Astrocyte of the cerebellum (primary cell): ENCODE measurements around the gene CDH16.
"Not testable (repeated sequence)": the region's sequence is repeated elsewhere in the genome, so short reads cannot be mapped to it uniquely, and the experiment has no call there.

Source experiments
- DNase-seq: peaks from one replicate; pipeline ENCODE4 v3.0.0-alpha.2; 2011; ENCODE audit warnings: low read depth
- H3K4me3 ChIP-seq: 2 replicates; pipeline ENCODE4 v1.5.1; 2011; ENCODE audit warnings: mild to moderate bottlenecking, low read depth, low read length, moderate library complexity
- in situ Hi-C: cut with HindIII; loops from 2 replicates; pipeline ENCODE4 v1.10.0; 2017; ENCODE audit warnings: low sequenced_read_pairs
- TF ChIP-seq, protein P1 (sequence below): IDR thresholded peaks from 2 replicates; pipeline ENCODE4 v1.5.1; 2012; ENCODE audit warnings: low read length, low read depth, moderate library complexity, mild to moderate bottlenecking; ENCODE audit errors: missing control alignments

Gene CDH16

DNA sequence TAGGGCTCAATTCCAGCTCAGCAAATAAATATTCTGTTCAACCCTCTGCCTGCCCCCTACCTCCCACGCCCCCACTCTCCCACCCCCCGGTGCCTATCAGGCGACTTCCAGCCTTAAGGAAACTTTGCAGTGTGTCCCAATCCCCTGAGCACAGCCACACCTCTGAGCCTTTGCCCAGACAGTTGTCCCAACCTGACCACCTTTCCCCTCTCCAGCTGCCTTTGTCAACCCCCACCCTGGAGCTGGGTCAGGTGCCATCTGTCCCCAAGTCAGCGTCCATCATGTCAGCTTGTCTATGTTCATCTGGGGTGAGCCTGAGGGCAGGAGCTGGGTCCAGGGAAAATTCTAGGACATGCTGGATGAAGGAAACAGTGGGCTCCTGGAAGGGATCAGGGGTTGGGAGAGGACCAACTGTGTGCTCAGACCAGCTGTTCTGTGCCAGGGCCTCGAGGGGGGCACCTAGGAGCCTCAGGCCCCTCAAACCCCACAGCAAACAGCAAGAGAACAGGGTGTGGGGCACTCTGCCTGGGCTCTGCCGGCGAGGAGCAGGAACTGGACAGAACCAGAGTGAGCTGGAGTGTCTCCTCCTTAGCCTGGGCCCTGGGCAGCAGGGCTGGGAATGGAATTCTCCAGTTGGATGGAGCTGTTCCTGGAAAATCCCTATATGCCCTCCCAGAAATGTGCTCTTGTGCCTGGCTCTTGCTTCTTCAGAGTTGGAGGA is 17.8 kb downstream of the CDH16 start:
- TF ChIP-seq, protein P1, sequence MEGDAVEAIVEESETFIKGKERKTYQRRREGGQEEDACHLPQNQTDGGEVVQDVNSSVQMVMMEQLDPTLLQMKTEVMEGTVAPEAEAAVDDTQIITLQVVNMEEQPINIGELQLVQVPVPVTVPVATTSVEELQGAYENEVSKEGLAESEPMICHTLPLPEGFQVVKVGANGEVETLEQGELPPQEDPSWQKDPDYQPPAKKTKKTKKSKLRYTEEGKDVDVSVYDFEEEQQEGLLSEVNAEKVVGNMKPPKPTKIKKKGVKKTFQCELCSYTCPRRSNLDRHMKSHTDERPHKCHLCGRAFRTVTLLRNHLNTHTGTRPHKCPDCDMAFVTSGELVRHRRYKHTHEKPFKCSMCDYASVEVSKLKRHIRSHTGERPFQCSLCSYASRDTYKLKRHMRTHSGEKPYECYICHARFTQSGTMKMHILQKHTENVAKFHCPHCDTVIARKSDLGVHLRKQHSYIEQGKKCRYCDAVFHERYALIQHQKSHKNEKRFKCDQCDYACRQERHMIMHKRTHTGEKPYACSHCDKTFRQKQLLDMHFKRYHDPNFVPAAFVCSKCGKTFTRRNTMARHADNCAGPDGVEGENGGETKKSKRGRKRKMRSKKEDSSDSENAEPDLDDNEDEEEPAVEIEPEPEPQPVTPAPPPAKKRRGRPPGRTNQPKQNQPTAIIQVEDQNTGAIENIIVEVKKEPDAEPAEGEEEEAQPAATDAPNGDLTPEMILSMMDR, result no peak
- in situ Hi-C loops, result no loop called here
- no peak overlapping the region for H3K4me3 ChIP-seq
- DNase-seq, result no peak

DNA sequence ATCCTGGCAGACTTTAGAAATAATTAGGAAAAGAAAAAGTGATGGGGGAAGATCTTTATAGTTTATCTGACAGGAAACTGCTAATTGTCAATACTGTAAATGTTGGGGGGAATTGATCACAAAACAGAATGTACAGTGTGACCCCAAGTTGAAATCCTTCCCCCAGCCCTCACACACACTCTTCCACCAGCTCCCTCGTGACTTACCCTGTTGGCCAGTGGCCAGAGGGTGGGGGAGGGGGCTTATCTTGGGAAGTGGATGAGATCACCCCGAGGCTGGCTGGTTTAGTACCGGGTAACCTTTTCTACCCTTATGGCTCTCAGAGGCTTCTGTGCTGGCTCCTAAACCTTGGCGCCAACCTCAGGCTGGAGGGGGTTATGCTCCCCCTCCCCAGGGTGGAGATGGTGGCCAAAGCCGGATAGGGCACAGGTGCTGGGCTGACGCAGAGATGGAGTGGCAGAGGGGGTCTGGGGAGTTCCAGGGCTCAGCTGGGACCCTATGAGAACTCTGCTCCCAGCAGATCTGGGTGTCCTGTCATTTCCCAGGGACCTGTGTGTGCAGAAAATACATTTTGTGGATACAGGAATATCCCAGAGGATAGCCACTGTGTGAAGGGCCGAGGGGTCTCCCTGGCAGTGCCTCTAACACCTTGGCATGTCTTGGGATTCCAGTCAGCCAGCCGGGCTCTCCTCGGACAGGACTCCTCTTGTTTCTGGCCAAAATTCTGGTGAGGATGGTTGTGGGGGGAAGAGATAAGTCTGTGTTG is 18.6 kb downstream of the CDH16 start:
- in situ Hi-C loops, result no loop called here
- TF ChIP-seq, protein P1, result no peak
- H3K4me3 ChIP-seq, result no peak overlapping the region
- no peak for DNase-seq

DNA sequence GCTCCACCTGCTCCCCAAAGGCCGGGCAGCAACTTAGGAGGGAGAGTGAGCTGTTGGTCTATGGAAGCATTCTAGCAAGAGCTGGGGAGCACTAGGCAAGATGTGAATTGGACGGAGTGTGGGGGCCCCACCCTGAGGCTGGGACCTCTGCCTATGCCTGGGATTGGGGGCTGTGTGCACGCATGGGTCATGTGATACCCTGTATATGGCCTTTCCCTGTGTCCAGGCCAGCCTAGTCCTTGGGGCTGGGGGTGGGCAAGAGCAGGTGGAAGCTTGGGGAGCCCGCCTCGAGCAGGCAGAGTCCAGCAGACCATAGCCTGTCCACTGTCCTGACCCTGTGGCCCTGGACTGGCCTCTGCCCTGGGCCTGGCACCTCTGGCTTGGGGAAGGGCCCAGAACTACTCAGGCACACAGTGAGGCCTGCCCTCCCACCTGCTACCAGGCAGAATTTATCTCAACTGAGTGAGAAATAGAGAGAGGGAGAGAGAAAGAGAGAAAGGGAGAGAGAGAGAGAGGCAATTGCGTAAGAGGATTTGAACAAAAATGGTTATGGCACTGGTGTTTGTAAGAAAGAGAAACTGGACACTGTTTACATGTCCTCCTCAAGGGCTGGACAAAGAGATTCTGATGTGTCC is 19.3 kb downstream of the CDH16 start:
- DNase-seq, result no peak
- TF ChIP-seq, protein P1, result no peak
- no peak overlapping the region for H3K4me3 ChIP-seq
- in situ Hi-C loops, result no loop called here

DNA sequence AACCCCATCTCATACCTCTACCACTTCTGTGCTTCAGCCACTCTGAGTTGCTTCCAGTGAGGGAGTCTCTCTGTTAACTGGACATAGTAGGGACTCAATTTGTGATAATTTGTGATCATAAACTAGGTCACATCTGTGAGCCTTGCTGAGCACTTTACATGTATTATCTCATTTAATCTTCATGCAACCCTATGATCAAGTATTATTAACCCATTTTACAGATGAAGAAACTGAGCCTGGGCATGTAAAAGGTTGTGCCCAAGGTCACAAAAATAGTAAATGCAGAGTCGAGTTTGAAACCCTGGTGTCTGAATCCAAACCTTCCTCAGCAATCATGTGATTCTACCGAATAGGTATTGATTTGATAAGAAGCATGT is 19.8 kb downstream of the CDH16 start:
- in situ Hi-C loops, result no loop called here
- H3K4me3 ChIP-seq, result no peak overlapping the region
- TF ChIP-seq, protein P1, result no peak

DNA sequence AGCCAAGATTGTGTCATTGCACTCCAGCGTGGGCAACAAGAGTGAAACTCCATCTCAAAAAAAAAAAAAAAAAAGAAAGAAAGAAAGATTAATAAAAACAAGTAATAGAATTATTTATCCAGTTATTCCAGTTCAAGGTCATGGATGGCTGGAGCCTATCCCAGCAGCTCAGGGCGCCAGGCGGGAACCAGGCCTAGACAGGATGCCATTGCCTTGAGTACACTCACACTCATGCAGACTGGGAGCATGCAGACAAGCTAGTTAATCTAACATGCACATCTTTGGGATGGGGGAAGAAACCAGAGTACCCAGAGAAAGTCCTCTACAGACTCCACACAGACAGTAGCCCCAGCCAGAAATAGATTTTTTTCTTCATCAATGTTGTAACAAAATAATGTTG is 20.5 kb downstream of the CDH16 start:
- no peak overlapping the region for H3K4me3 ChIP-seq
- DNase-seq, result no peak
- TF ChIP-seq, protein P1, result no peak
- in situ Hi-C loops, result no loop called here

More for the DNA sequence above, 19.8 kb downstream of the CDH16 start:
- no peak for DNase-seq

DNA sequence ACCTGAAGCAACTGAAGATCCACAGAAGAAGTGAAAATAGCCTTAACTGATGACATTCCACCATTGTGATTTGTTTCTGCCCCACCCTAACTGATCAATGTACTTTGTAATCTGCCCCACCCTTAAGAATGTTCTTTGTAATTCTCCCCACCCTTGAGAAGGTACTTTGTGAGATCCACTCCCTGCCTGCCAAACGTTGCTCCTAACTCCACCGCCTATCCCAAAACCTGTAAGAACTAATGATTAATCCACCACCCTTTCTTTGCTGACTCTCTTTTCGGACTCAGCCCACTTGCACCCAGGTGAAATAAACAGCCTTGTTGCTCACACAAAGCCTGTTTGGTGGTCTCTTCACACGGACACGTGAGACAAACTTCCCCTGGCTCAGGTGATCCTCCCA is 22.0 kb downstream of the CDH16 start:
- in situ Hi-C loops, H3K4me3 ChIP-seq, DNase-seq: not testable (repeated sequence)

DNA sequence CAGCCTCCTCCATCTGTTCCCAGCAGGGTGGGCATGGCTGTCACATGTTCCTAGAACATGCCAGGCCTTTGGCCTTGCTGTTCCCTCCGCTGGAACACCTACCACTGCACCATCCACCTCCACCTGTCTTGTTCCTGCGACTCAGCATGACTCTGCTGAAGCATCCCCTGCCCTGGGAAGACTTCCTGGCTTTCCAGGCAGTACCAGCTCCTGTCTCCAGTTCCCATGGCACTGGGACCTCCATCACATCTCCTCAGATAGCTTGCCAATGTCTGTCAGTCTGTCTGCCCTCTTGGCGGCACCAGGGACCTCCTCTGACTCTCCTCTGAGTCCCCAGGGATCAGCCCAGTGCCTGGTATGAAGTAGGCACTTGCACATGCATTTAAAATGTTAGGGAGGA is 22.7 kb downstream of the CDH16 start:
- TF ChIP-seq, protein P1, result no peak
- in situ Hi-C loops, result no loop called here
- no peak for DNase-seq
- no peak overlapping the region for H3K4me3 ChIP-seq
